ENCODE measurements around the gene TAS2R46.
"Not testable (repeated sequence)": the region's sequence is repeated elsewhere in the genome, so short reads cannot be mapped to it uniquely, and the experiment has no call there.

The TAS2R46 gene, protein sequence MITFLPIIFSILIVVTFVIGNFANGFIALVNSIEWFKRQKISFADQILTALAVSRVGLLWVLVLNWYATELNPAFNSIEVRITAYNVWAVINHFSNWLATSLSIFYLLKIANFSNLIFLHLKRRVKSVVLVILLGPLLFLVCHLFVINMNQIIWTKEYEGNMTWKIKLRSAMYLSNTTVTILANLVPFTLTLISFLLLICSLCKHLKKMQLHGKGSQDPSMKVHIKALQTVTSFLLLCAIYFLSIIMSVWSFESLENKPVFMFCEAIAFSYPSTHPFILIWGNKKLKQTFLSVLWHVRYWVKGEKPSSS

DNA sequence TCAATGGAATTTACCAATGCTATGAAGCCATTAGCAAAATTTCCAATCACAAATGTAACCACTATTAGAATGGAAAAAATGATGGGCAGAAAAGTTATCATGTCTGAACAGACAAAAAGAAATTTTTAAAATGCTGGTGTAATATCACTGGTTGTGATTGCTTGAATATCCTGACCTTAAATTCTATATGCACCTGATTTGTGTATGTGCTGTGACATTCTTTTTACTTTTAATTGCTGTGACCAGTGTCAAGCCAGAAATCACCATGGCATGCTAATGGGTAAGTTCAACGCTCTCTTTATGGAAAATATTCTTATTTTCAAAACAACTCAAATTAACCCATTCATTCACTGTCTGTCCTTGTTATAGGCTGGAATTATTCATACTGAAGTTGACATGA lies at the start of gene TAS2R46:
Gene TAS2R46 (minus strand): TSS at position 101 of the 400 bp plus-strand sequence. CDS start 0 bp downstream, at position 101.
- DNase-seq, result not testable (repeated sequence)

DNA sequence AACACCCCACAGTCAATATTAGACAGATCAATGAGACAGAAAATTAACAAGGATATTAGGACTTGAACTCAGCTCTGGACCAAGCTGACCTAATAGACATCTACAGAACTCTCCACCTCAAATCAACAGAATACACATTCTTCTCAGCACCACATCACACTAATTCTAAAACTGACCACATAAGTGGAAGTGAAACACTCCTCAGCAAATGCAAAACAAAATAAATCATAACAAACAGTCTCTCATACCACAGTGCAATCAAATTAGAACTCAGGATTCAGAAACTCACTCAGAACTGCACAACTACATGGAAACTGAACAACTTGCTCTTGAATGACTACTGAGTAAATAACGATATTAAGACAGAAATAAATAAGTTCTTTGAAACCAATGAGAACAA lies 49.1 kb upstream of the TAS2R46 start:
- DNase-seq, result not testable (repeated sequence)

DNA sequence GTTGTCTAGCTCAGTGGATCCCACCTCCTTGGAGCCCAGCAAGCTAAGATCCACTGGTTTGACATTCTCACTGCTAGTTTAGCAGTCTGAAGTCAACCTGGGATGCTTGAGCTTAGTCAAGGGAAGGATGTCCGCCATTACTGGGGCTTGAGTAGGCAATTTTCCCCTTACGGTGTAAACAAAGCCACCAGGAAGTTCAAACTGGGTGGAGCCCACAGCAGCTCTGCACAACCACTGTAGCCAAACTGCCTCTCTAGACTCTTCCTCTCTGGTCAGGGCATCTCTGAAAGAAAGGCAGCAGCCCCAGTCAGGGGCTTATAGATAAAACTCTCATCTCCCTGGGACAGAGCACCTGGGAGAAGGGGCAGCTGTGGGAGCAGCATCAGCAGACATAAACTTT lies 46.8 kb upstream of the TAS2R46 start:
- no peak for DNase-seq

DNA sequence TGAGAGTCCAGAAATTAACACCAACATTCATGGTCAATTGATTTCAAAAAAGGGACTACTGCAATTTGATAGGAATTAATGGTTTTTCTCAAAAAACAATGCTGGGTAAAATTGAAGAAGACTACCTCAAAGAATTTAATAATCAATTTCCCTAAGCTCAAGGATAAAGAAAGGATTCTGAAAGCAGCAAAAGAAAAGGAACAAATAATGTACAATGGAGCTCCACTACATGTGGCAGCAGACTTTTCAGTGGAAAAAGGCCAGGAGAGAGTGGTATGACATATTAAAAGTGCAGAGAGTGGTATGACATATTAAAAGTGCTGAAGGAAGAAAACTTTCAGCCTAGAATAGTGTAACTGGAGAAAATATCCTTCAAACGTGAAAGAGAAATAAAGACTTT lies 45.6 kb upstream of the TAS2R46 start:
- DNase-seq, result no peak

DNA sequence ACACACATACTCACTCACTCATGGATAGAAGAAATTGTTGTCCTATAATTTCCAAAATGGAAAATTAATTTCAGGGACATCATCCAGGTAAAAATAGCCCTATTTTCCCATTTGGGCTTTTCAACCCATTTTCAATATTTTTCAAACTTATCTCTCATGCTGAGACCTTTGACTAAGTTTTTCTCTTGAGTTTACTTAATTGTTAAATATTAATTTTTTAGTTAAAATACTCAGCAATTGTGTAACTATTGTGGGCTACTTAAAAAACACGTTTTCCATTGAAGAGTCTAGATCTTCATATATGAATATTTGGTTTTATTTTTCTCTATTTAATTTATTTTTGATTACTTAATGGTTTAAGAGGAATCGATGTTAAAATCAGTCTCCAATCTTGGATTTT lies 44.2 kb upstream of the TAS2R46 start:
- DNase-seq, result no peak

DNA sequence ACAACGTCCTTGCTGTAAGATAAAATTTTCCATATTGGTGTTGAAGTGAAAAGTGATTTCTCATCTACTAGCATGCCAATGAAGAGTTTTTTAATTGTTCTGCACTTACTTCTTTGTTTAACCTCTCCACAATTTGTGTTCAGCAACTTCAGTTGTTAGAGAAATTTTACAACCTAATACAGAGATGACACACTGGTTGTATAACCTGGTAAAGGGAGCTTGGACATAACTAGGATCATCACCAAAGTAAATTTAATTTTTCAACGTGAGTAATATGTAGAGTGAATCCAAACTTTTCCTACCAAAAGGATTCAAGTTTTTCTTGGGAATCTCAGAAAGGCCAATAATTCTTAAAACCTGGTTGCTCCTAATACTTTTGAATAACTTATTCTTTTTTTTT lies 43.5 kb upstream of the TAS2R46 start:
- DNase-seq, result no peak

DNA sequence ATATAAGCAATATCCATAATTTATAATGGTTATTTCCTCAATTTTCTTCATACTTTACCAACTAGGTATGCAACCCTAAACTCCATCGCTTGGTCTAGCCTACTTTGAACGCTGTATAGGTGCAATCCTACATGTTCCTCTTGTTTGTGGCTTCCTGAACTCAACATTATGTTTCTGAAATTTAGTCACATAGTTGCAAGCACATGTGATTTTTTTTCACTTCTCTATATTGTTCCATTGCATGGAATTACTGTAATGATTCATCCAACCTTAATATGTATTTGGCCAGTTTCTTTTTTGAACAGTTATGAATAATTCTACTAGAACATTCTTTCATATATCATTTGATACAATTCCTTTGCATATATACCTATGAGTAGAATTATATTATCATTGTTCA lies 32.8 kb upstream of the TAS2R46 start:
- not testable (repeated sequence) for DNase-seq

DNA sequence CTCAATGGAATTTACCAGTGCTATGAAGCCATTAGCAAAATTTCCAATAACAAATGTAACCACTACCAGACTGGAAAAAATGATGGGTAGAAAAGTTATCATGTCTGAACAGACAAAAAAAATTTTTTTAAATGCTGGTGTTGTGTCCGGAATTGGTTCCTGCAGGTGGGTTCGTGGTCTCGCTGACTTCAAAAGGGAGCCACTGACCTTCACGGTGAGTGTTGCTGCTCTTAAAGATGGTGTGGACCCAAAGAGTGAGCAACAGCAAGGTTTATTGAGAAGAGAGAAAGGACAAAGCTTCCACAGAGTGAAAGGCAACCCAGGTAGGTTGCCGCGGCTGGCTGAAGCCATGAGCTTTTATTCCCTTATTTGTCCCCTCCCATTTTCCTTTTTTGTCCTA lies 30.0 kb upstream of the TAS2R46 start, which contains the start of gene TAS2R43:
Gene TAS2R43 (minus strand): TSS at position 186 of the 400 bp plus-strand sequence. CDS start 84 bp downstream, at position 102.
- no peak for DNase-seq

DNA sequence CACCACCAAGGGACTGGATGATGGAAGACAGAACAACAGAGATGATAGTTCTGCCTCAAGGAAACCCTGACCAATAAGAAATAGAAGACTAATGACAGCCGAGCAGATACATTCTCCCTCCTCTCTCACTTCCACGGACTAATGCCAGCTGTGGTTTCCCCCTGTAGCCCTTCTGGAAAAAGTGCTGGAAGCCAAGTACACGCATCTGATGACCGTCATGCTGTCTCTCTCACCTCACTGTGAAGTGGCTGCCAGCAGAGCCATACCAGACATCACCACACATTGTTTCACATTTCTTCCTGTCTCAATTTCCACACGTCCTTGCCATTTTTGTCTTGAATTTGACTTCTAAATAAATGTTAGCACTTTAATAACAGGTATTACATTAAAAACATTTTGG lies 27.2 kb upstream of the TAS2R46 start:
- no peak for DNase-seq

DNA sequence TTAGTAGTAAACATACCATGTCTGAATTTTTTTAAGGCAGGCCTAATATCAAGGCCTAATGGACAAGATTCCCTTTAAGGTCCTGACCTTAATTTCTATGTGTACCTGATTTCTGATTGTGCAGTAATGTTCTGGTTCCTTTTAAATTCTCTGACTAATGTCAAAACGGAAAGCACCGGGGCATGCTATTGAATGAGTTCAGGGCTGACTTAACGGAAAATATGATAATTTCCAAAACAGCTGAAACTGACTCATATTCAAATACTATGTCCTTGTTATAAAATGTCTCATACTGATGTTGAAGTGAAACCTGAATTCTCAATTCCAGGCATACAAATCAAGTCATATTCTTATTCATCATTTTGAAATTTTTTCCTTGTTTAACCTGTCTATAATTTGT lies 23.3 kb upstream of the TAS2R46 start:
- DNase-seq, result no peak

DNA sequence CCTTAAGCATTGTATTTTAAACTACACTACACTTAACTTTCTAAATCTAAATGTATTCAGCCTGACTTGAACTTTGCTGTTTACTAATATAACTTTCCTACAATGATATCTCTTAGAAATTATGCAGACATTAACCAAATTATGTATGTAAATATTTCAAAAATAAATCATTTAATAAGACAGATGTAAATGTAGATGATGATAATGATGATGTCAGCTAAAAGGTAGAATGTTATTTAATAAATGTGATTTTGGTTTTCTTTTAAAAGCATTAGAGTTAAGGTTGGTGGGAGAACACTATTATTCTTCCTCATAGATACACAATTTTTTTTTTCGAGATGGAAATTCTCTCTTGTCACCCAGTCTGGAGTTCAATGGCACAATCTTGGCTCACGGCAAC lies 19.9 kb upstream of the TAS2R46 start:
- no peak for DNase-seq

DNA sequence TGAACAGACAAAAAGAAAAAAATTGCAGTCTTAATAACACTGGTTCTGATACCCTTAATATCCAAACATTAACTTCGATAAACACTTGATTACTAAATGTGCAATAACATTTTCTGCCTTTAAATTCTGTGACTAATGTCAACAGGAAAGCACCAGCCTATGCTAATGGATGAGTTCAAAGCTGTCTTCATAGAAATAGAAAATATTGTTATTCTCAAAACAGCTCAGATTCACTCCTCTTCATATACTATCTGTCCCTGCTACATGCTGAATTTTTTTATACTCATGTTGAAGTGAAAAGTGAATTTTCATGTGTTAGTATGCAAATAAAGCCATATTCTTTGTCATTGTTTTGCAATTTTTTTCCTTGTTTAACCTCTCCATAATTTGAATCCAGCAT lies 16.2 kb upstream of the TAS2R46 start:
- no peak for DNase-seq

DNA sequence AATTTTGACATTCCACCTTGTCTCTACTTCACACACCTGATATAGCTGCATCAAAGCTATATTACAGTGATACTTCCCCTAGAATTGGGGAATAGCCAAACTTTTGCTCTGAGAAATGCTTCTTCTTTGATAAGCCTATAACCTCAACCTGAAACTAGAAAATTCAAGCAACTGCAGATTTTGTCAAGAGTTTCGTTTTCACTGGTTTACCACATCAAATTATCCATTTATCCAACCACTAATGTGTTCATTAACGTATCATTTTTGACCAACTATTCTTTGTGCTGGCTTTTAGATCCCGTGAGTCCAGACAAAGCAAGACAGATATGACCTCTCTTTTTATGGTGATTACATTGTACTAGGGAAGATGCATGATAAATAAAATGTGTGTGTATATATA lies 13.5 kb upstream of the TAS2R46 start:
- no peak for DNase-seq

DNA sequence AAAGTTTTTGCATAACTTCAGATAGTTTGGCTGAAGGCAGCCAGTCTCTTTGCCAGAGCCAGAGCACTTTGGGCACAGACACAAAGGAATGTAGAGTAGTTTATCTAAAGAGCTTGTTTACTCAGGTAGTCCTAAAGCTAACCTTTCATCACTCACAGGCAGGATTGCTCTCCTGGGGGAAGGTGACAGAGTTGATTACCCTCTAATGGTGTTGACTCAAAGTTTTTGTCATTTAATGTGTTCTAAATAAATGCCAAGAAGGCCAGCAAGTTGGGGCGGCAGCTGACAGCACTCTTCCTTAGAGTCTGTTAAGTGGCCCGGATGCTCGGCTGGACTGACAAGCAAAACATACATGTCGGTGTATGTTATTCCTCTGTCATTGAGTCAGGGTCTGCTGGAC lies 9.3 kb upstream of the TAS2R46 start:
- DNase-seq, result no peak

DNA sequence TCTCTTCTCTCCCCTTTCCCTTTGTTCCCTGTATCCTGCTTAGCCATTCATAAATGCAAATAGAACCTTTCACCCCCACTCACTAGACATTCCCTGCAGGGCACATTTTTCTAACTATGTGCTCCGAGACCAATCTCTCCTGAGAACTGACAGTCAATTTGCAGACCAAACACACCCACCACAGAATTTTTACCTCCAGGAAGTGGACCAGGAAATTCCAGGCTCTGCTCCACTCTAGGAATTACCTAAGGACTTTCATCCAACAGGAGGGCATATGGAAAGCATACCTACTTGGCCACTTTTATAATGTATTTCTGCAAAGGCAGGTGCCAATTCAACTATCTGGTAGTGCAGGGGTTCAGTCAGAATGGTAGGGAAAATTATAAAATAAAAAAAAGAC lies 8.9 kb upstream of the TAS2R46 start:
- DNase-seq, result no peak

DNA sequence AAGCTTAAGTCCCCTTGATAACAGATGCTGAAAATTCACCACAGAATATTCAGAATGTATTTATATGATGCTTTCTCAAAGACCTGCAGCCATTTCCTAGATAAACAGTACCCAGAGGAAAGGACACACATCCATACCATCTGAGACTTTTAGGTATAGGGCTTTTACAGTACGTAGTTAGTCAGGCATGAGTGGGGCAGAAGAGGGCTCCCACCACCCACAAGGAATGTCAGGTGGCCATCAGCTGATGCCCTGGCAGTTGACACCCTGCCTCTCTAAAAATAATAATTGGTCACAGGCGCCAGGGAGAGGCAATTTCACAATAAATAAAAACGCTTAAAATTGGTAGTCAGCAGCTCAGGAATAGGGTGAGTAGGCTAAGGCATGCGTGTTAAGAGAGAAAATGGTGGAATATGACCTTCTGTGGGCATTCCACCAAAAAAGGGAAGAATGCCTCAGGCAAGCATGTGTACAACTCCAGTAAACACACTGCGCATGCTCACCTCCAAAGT lies 7.8 kb upstream of the TAS2R46 start:
- no peak for DNase-seq

DNA sequence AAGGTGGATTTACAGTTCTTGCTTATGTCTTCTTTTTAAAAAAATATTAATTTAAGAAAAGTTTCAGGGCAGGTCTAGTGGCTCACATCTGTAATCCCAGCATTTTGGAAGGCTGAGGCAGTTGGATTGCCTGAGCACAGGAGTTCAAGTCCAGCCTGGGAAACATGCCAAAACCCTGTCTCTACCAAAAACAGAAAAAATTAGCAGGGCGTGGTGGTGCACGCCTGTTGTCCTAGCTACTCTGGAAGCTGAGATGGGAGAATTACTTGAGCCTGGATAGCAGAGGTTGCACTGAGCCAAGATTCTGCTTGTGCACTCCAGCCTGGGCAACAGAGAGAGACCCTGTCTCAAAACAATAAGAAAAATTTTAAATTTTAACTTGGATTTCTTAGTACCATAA lies 5.4 kb upstream of the TAS2R46 start:
- DNase-seq, result peak in 3 of 51 donors; percentile 1 to 25 (median 3)

DNA sequence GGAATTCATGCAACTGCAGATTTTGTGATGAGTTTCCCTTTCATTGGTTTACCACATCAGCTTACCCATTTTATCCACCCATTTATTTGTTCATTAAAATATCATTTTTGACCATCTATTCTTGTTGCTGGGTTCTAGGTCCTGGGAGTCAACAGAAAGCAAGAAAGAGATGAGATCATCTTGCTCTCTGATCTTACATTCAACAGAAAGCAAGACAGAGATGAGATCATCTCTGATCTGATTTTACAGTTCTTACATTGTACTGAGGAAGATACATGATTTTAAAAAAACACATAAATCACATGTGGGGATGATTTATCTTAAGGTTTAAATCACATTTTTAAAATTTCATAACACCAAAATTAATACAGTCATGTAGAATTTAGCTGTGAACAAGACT lies 2.3 kb downstream of the TAS2R46 start:
- DNase-seq, result no peak

DNA sequence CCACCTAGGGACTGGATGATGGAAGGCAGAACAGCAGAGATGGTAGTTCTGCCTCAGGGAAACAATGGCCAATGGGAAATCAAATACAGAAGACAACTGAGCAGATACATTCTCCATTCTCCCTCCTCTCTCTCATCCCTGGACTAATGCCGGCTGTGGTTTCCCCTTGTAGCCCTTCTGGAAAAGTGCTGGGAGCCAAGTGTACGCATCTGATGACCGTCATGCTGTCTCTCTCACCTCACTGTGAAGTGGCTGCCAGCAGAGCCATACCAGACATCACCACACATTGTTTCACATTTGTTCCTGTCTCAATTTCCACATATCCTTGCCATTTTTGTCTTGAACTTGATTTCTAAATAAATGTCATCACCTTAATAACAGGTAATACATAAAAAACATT lies 3.1 kb downstream of the TAS2R46 start:
- no peak for DNase-seq

DNA sequence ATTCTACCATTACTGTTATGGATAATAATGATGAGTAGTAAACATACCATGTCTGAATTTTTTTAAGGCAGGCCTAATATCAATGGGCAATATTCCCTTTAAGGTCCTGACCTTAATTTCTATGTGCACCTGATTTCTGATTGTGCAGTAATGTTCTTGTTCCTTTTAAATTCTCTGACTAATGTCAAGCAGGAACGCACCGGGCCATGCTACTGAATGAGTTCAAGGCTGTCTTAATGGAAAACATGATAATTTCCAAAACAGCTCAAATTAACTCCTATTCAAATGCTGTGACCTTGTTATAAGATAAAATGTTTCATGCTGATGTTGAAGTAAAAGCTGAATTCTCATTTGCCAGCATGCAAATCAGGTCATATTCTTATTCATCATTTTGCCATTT lies 6.8 kb downstream of the TAS2R46 start:
- DNase-seq, result no peak

DNA sequence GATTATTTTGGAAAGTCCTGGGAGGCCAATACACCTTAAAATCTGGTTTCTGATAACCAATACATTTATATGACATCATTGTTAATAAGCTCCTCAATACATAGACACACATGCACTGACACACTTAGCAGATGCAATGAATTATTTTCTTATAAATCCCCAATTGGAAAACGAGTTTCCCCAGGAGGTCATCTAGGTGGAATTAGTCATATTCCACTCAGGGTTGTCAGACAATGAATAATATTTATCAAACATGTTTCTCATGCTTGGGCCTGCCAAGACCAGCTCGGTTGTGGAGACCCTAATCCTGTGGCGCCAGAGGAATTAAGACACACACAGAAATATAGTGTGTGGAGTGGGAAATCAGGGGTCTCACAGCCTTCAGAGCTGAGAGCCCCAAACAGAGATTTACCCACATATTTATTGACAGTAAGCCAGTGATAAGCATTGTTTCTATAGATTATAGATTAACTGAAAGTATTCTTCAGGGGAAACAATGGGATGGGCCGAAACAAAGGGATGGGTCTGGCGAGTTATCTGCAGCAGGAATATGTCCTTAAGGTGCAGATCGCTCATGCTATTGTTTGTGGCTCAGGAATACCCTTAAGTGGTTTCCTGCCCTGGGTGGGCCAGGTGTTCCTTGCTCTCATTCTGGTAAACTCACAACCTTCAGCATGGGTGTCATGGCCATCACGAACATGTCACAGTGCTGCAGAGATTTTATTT lies 12.1 kb downstream of the TAS2R46 start:
- not testable (repeated sequence) for DNase-seq

DNA sequence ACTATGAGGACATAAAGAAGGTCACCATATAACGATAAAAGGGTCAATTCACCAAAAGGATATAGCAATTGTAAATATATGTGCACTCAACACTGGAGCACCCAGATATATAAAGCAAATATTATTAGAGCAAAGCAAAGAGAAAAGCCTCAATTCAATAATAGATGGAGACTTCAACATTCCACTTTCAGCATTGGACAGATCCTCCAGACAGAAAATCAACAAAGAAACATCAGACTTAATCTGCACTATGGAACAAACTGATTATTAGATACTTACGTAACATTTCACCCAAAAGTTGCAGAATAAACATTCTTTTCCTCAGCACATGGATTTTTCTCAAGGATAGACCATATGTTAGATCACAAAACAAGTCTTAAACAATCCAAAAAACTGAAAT lies 20.7 kb downstream of the TAS2R46 start:
- not testable (repeated sequence) for DNase-seq

DNA sequence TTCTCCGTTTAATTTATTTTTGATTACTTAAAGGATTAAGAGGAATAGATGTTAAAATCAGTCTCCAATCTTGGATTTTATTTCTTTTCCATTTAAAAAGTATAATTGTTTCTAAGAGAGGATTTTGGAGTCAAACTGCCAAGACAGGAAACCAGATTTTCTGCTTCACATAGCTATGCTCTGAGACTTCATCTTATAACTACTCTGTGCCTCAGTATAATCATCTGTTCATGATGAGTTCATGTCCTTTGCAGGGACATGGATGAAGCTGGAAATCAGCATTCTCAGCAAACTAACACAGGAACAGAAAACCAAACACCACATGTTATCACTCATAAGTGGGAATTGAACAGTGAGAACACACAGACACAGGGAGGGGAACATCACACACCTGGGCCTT lies 21.9 kb downstream of the TAS2R46 start:
- DNase-seq, result no peak
